MCF 10A (cell line): Measurements from ENCODE around the gene AGAP5. TPM values are rescaled to one million over a fixed set of nuclear protein-coding genes. Genes with fewer than 3 reads are reported as not detected.
"Not testable (repeated sequence)": the region's sequence is repeated elsewhere in the genome, so short reads cannot be mapped to it uniquely, and the experiment has no call there.

ENCODE experiments used
- BruUV-seq: library from RNA; stranded (reverse); fragments of 400-500 nt; replicated peaks from 2 replicates; lab custom pipeline; 2021; lab: Mats Ljungman, UMichigan
- CTCF ChIA-PET: fragments of 300-600 bp; sonication (Branson Sonifier 250); formaldehyde crosslinking; extraction: SDS; loops from one replicate; lab custom pipeline; 2021; ENCODE audit warnings: antibody characterized with exemption, inconsistent platforms; lab: Yijun Ruan, JAX
- POLR2A ChIA-PET: fragments of 300-600, 350-650 bp; sonication (Branson Sonifier 250); formaldehyde crosslinking; extraction: SDS; loops from one replicate; lab custom pipeline; 2020; ENCODE audit warnings: antibody characterized with exemption, inconsistent platforms; lab: Yijun Ruan, JAX
- DNase-seq: peaks from one replicate; pipeline ENCODE4 v3.0.0-alpha.2; 2018; ENCODE audit not compliant: unreplicated experiment
- H3K27ac Mint-ChIP-seq: one replicate; pipeline ENCODE4 v1.8.0; 2022; ENCODE audit warnings: mild to moderate bottlenecking, low read depth, mixed read lengths; ENCODE audit not compliant: unreplicated experiment
- H3K27me3 Mint-ChIP-seq: one replicate; pipeline ENCODE4 v1.8.0; 2022; ENCODE audit warnings: mixed read lengths; ENCODE audit not compliant: insufficient read depth, unreplicated experiment
- H3K36me3 Mint-ChIP-seq: one replicate; pipeline ENCODE4 v1.8.0; 2022; ENCODE audit warnings: mild to moderate bottlenecking, moderate library complexity, mixed read lengths; ENCODE audit not compliant: insufficient read depth, unreplicated experiment
- H3K4me1 Mint-ChIP-seq: one replicate; pipeline ENCODE4 v1.8.0; 2022; ENCODE audit warnings: mixed read lengths; ENCODE audit not compliant: insufficient read depth, unreplicated experiment
- H3K4me3 Mint-ChIP-seq: one replicate; pipeline ENCODE4 v1.8.0; 2022; ENCODE audit warnings: mild to moderate bottlenecking, moderate library complexity, mixed read lengths; ENCODE audit not compliant: unreplicated experiment
- H3K9me3 Mint-ChIP-seq: one replicate; pipeline ENCODE4 v1.8.0; 2022; ENCODE audit warnings: mixed read lengths; ENCODE audit not compliant: unreplicated experiment
- CTCF ChIP-seq: fragments of 200-600 bp; IDR thresholded peaks from one replicate; pipeline ENCODE4 v1.8.0; 2022; ENCODE audit warnings: antibody characterized with exemption, mild to moderate bottlenecking; ENCODE audit not compliant: unreplicated experiment
- intact Hi-C: fragments of 100-400 bp; cut with micrococcal nuclease; formaldehyde crosslinking; loops from 2 replicates; pipeline ENCODE4 v1.14.1; 2022
- total RNA-seq: library from RNA; stranded (reverse); gene quantifications from 2 replicates; pipeline ENCODE4 v1.2.3, GENCODE V29; 2022

AGAP5 gene
- total RNA-seq, 1 experiment from 2014 or later = 16.0 TPM

DNA sequence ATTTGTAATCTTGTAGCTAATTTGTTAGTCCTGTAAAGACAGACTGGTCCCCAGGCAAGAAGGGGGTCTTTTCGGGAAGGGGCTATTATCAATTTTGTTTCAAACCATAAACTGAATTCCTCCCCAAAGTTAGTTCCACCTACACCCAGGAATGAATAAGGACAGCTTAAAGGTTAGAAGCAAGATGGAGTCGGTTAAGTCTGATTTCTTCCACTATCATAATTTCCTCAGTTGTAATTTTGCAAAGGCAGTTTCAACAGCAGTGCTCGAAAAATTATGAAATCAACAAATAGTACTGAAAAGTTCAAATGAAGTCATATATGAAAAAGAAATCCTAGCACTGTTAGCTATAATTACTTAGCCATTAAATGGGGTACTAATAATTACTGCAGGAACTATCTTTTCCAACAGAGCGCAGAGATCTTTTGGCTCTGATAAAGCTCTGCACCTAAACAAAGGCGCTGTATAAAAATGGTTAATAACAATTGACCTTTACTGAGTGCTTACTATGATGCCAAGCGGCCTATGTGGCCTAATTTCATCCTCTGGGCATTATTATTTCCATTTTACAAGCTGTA, 45.5 kb upstream of the AGAP5 start:
- Mint-ChIP-seq H3K4me1 (peaks cover 11% of the 10 kb centered on the region), H3K9me3 (no peaks in the 10 kb centered on the region), H3K27ac (peak overlapping the region; percentile 100), H3K27me3 (no peaks in the 10 kb centered on the region), H3K4me3 (peak overlapping the region; percentile 98), H3K36me3 (peaks cover 68% of the 10 kb centered on the region)
- POLR2A ChIA-PET = interaction anchor here (0.7 to 5.1 kb wide), 19 partner anchors 11 to 1175 kb away, joined by 3 to 195 read pairs (median 5); partner anchors contain the start of genes CAMK2G, CHCHD1, PPP3CB and ZSWIM8
- no peak for TF ChIP-seq CTCF
- intact Hi-C loops = no loop called here
- BruUV-seq = TSS peak; percentile 91
- no peak for DNase-seq
- CTCF ChIA-PET = interaction anchor here (0.9 to 2.5 kb wide), 4 partner anchors 12 to 223 kb away, joined by 3 to 9 read pairs (median 6); no protein-coding TSS in a partner anchor

DNA sequence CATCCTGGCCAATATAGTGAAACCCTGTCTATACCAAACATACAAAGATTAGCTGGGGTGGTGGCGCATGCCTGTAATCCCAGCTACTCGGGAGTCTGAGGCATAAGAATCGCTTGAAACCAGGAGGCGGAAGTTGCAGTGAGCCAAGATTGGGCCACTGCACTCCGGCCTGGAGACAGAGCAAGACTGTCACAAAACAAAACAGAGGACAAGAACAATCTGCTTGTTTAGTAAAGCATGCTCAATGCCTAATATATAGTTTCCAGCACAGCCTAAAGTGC, 44.5 kb upstream of the AGAP5 start:
- Mint-ChIP-seq H3K9me3 (no peaks in the 10 kb centered on the region), H3K36me3 (peaks cover 67% of the 10 kb centered on the region), H3K4me3 (peak overlapping the region; percentile 98), H3K27ac (peak overlapping the region; percentile 100), H3K27me3 (no peaks in the 10 kb centered on the region), H3K4me1 (peaks cover 11% of the 10 kb centered on the region)
- ChIA-PET POLR2A (interaction anchor here (0.8 to 5.1 kb wide), 7 partner anchors 10 to 329 kb away, joined by 3 to 195 read pairs (median 4); partner anchors contain the start of genes CHCHD1 and ZSWIM8), CTCF (interaction anchor here (1.1 to 2.5 kb wide), 3 partner anchors 11 to 213 kb away, joined by 4 to 9 read pairs (median 9); no protein-coding TSS in a partner anchor)
- no TSS peak for BruUV-seq
- TF ChIP-seq CTCF = no peak
- DNase-seq = no peak
- intact Hi-C loops = no loop called here

DNA sequence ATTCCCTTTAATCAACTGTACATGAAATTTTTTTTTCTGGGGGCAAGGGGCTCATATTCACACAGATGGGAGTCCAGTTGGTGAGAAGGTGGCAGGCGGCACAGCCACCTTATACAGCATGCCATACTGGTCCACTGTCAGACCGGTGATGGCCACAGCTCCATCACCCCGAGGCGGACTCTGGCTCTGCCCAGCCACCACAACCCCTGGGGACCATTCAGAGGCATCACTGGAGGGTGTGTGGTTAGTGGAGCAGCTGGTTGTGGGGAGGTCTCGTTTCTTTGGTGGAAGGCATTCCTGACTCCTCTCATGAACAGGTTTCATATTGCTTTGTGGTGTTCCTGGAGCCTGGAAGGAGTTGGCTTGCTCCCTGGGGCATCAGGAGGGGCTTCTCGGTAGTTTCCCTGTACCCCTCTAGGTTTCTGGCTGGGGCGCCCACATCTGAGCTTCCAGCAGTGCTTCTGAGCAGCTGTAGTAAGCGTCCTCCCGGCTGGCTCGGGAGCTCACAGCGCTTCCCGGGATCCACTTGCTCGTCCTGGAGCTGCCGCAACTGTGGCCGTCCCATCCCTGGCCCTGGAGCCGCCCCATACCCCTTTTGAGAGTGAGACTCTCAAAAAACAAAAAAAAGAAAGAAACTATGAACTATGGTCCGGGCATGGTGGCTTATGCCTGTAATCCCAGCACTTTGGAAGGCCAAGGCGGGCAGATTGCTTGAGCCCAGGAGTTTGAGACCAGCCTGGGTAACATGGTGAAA, 42.8 kb upstream of the AGAP5 start:
- POLR2A ChIA-PET = interaction anchor here (0.6 to 4.9 kb wide), 3 partner anchors 8 to 221 kb away, joined by 3 to 195 read pairs (median 13); no protein-coding TSS in a partner anchor
- intact Hi-C loops, H3K27ac Mint-ChIP-seq: not testable (repeated sequence)

DNA sequence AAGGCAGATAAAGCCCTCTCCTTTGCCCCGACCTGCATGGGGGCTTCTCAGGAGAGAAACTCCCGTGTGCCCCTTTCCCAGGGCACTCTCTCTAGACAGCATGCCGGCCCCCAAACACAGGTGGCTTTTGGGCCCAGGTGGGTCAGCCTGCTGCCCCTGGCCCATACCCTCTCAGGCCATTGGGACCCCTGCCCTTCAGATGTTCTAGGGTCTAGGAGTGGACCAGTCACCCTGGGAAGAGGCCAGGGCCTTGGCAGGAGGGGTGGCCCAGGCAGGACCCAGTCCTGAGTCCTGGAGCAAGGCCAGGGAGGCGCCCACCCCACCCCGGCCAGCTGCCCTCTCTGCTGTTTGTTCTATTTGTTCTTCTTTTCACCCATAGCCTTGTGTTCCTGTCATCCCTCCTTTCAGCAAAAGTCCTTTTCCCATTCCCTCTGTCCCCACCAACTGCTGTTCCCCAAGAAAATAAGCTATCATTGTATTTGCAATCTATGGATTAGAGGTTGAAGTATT, 36.9 kb upstream of the AGAP5 start:
- Mint-ChIP-seq H3K36me3 (peaks cover 48% of the 10 kb centered on the region), H3K9me3 (no peaks in the 10 kb centered on the region), H3K27me3 (no peaks in the 10 kb centered on the region), H3K27ac (no peak overlapping the region), H3K4me1 (peaks cover 6% of the 10 kb centered on the region), H3K4me3 (no peak overlapping the region)
- intact Hi-C loops = loop anchor here (5.0 kb wide), 1 partner anchor 37 kb away; a partner anchor contains a TSS
- TF ChIP-seq CTCF = no peak
- DNase-seq = no peak
- BruUV-seq = no TSS peak
- ChIA-PET CTCF (interaction anchor here (0.7 kb wide), 1 partner anchor 50 kb away, joined by 4 read pairs; no protein-coding TSS in a partner anchor), POLR2A (interaction anchor here (0.7 to 7.1 kb wide), 2 partner anchors 8 to 456 kb away, joined by 5 to 195 read pairs; partner anchors contain the start of gene SEC24C)

More for the DNA sequence above, 42.8 kb upstream of the AGAP5 start:
- DNase-seq, H3K27me3 Mint-ChIP-seq, BruUV-seq, H3K4me1 Mint-ChIP-seq, H3K4me3 Mint-ChIP-seq, H3K9me3 Mint-ChIP-seq: not testable (repeated sequence)
- CTCF ChIA-PET = interaction anchor here (0.6 kb wide), 1 partner anchor 10 kb away, joined by 3 read pairs; no protein-coding TSS in a partner anchor
- H3K36me3 Mint-ChIP-seq = peaks cover 58% of the 10 kb centered on the region
